ENCODE results near the gene RSPH3. TPM values are rescaled to one million over a fixed set of nuclear protein-coding genes. Genes with fewer than 3 reads are reported as not detected.

Gene RSPH3
- total and polyA plus RNA-seq, 10 of the 15 experiments (the other 5 are each of a cell fraction or from before 2014, with no cell fraction given): 0.40 to 3.5 (median 1.4) TPM

GRCh38 chr6:159038914-159039884 is 39.2 kb upstream of the RSPH3 start (continued):
- TF ChIP-seq, protein P1, sequence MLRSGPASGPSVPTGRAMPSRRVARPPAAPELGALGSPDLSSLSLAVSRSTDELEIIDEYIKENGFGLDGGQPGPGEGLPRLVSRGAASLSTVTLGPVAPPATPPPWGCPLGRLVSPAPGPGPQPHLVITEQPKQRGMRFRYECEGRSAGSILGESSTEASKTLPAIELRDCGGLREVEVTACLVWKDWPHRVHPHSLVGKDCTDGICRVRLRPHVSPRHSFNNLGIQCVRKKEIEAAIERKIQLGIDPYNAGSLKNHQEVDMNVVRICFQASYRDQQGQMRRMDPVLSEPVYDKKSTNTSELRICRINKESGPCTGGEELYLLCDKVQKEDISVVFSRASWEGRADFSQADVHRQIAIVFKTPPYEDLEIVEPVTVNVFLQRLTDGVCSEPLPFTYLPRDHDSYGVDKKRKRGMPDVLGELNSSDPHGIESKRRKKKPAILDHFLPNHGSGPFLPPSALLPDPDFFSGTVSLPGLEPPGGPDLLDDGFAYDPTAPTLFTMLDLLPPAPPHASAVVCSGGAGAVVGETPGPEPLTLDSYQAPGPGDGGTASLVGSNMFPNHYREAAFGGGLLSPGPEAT (IDR thresholded peaks at IDR 0.05; ENCODE audit: low read depth): peak; percentile 86; the same call in 1 of the 2 replicates
- TF ChIP-seq E2F8 (IDR thresholded peaks at IDR 0.05; ENCODE audit: low read depth, partially characterized antibody) (no peak), NFYA (IDR thresholded peaks at IDR 0.05; ENCODE audit: borderline replicate concordance, low read depth, low read length) (no peak), ZSCAN29 (IDR thresholded peaks at IDR 0.05) (no peak), TBL1XR1 (IDR thresholded peaks at IDR 0.05; ENCODE audit: low read depth, low read length) (peak; percentile 23; the same call in 1 of the 2 replicates), CTCF (IDR thresholded peaks at IDR 0.05 in 2 of 3, conservative IDR thresholded peaks at IDR 0.05 in 1 of 3; ENCODE audit: control insufficient read depth in 2 of 3, extremely low read depth in 1 of 3, insufficient read depth in 1 of 3, low read depth in 3 of 3, low read length in 3 of 3) (no peak), CBX5 (IDR thresholded peaks at IDR 0.05; ENCODE audit: low read depth) (no peak), PML (IDR thresholded peaks at IDR 0.05; ENCODE audit: low read length) (no peak), HDGF (IDR thresholded peaks at IDR 0.05) (0 out of 2 replicates have a peak, but pooled peaks have one; percentile 40), SMARCA5 (IDR thresholded peaks at IDR 0.05) (peak; percentile 84; the same call in 1 of the 2 replicates), SMC3 (IDR thresholded peaks at IDR 0.05; ENCODE audit: borderline replicate concordance, low read length) (no peak), ZNF24 (IDR thresholded peaks at IDR 0.05) (no peak), BMI1 (IDR thresholded peaks at IDR 0.05; ENCODE audit: borderline replicate concordance) (peak; percentile 88; the same call in 1 of the 2 replicates), SREBF1 (IDR thresholded peaks at IDR 0.05; ENCODE audit: low read length) (no peak), STAT3 (IDR thresholded peaks at IDR 0.05; ENCODE audit: low read depth, low read length) (no peak), NFIC (IDR thresholded peaks at IDR 0.05; ENCODE audit: low read depth, low read length) (peak; percentile 95)
- TF ChIP-seq, protein P2, sequence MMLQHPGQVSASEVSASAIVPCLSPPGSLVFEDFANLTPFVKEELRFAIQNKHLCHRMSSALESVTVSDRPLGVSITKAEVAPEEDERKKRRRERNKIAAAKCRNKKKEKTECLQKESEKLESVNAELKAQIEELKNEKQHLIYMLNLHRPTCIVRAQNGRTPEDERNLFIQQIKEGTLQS (IDR thresholded peaks at IDR 0.05; ENCODE audit: borderline replicate concordance, extremely low read depth, low read depth, low read length): no peak
- TF ChIP-seq, protein P3, sequence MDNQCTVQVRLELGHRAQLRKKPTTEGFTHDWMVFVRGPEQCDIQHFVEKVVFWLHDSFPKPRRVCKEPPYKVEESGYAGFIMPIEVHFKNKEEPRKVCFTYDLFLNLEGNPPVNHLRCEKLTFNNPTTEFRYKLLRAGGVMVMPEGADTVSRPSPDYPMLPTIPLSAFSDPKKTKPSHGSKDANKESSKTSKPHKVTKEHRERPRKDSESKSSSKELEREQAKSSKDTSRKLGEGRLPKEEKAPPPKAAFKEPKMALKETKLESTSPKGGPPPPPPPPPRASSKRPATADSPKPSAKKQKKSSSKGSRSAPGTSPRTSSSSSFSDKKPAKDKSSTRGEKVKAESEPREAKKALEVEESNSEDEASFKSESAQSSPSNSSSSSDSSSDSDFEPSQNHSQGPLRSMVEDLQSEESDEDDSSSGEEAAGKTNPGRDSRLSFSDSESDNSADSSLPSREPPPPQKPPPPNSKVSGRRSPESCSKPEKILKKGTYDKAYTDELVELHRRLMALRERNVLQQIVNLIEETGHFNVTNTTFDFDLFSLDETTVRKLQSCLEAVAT (IDR thresholded peaks at IDR 0.05): peak; percentile 83

All from GM12878 (cell line).